GM19023 (cell line): ENCODE data around the gene CALN1.
"Not testable (repeated sequence)": the region's sequence is repeated elsewhere in the genome, so short reads cannot be mapped to it uniquely, and the experiment has no call there.

ENCODE experiments used
- ATAC-seq: cut with Tn5 transposase; IDR thresholded peaks from one replicate; pipeline ENCODE4 v1.9.1; 2021; ENCODE audit warnings: mild to moderate bottlenecking, moderate library complexity; ENCODE audit not compliant: unreplicated experiment

Gene CALN1

GRCh38 chr7:71996141-71996540, 416.0 kb downstream of the CALN1 start:
- ATAC-seq = no peak

- no peak for ATAC-seq
Observed at GRCh38 chr7:71995111-71995510, 417.0 kb downstream of the CALN1 start.

GRCh38 chr7:71991586-71991985, 420.6 kb downstream of the CALN1 start:
- no peak for ATAC-seq

- no peak for ATAC-seq
Observed at GRCh38 chr7:71990138-71990462, 422.0 kb downstream of the CALN1 start.

GRCh38 chr7:71988201-71988600, 423.9 kb downstream of the CALN1 start:
- ATAC-seq = no peak

- ATAC-seq = no peak
Observed at GRCh38 chr7:71987200-71987767, 424.9 kb downstream of the CALN1 start.

- no peak for ATAC-seq
Observed at GRCh38 chr7:71984348-71984747, 427.8 kb downstream of the CALN1 start.

GRCh38 chr7:71982851-71983250, 429.3 kb downstream of the CALN1 start:
- no peak for ATAC-seq

GRCh38 chr7:71976645-71977044, 435.5 kb downstream of the CALN1 start:
- no peak for ATAC-seq

GRCh38 chr7:71974611-71975010, 437.5 kb downstream of the CALN1 start:
- no peak for ATAC-seq

- no peak for ATAC-seq
Observed at GRCh38 chr7:71972534-71972933, 439.6 kb downstream of the CALN1 start.

- ATAC-seq = no peak
Observed at GRCh38 chr7:71970725-71971124, 441.4 kb downstream of the CALN1 start.

GRCh38 chr7:71962636-71963035, 449.5 kb downstream of the CALN1 start:
- no peak for ATAC-seq

- no peak for ATAC-seq
Observed at GRCh38 chr7:71961283-71961682, 450.9 kb downstream of the CALN1 start.

GRCh38 chr7:71942115-71942514, 470.0 kb downstream of the CALN1 start:
- no peak for ATAC-seq

- no peak for ATAC-seq
Observed at GRCh38 chr7:71937840-71938371, 474.2 kb downstream of the CALN1 start.

- no peak for ATAC-seq
Observed at GRCh38 chr7:71935674-71936073, 476.5 kb downstream of the CALN1 start.

GRCh38 chr7:71933426-71933825, 478.7 kb downstream of the CALN1 start:
- no peak for ATAC-seq

GRCh38 chr7:71925663-71926062, 486.5 kb downstream of the CALN1 start:
- no peak for ATAC-seq

- ATAC-seq = not testable (repeated sequence)
Observed at GRCh38 chr7:71914204-71914603, 497.9 kb downstream of the CALN1 start.

- no peak for ATAC-seq
Observed at GRCh38 chr7:71912476-71912875, 499.7 kb downstream of the CALN1 start.

- ATAC-seq = no peak
Observed at GRCh38 chr7:71911051-71911450, 501.1 kb downstream of the CALN1 start.

- ATAC-seq = no peak
Observed at GRCh38 chr7:71905821-71906220, 506.3 kb downstream of the CALN1 start.
